ENCODE data around the gene FAM236A. TPM values are rescaled to one million over a fixed set of nuclear protein-coding genes. Genes with fewer than 3 reads are reported as not detected.
"Not testable (repeated sequence)": the region's sequence is repeated elsewhere in the genome, so short reads cannot be mapped to it uniquely, and the experiment has no call there.

Gene FAM236A
- total and polyA plus RNA-seq, 4 donors = not detected

- H3K4me1 ChIP-seq (ENCODE audit: control insufficient read depth in 4 of 4, insufficient read depth in 4 of 4, low read length in 3 of 4); DNase-seq (ENCODE audit: low spot score); H3K9ac ChIP-seq (ENCODE audit: low read depth in 1 of 2, low read length in 2 of 2); H3K9me3 ChIP-seq (ENCODE audit: control insufficient read depth in 4 of 4, low read length in 3 of 4); H3K27ac ChIP-seq (ENCODE audit: low read depth in 1 of 2, low read length in 2 of 2); H3K36me3 ChIP-seq (ENCODE audit: control insufficient read depth in 4 of 4, insufficient read depth in 3 of 4, low read depth in 1 of 4, low read length in 3 of 4); H3K27me3 ChIP-seq (ENCODE audit: control insufficient read depth in 4 of 4, insufficient read depth in 4 of 4, low read length in 3 of 4); H3K4me3 ChIP-seq (ENCODE audit: low read depth in 1 of 3, low read length in 3 of 3): not testable (repeated sequence)
- WGBS = no CpG with 5 or more reads among the region's 44 CpGs
These were observed 5.2 kb downstream of the FAM236A start for GRCh38 chrX:72943035-72943818.

- H3K27me3 ChIP-seq (ENCODE audit: control insufficient read depth in 4 of 4, insufficient read depth in 4 of 4, low read length in 3 of 4); H3K4me1 ChIP-seq (ENCODE audit: control insufficient read depth in 4 of 4, insufficient read depth in 4 of 4, low read length in 3 of 4); H3K4me3 ChIP-seq (ENCODE audit: low read depth in 1 of 3, low read length in 3 of 3); H3K9ac ChIP-seq (ENCODE audit: low read depth in 1 of 2, low read length in 2 of 2); H3K9me3 ChIP-seq (ENCODE audit: control insufficient read depth in 4 of 4, low read length in 3 of 4); H3K27ac ChIP-seq (ENCODE audit: low read depth in 1 of 2, low read length in 2 of 2); DNase-seq (ENCODE audit: low spot score); H3K36me3 ChIP-seq (ENCODE audit: control insufficient read depth in 4 of 4, insufficient read depth in 3 of 4, low read depth in 1 of 4, low read length in 3 of 4): not testable (repeated sequence)
- WGBS = no CpG with 5 or more reads among the region's 15 CpGs
These were observed 5.8 kb downstream of the FAM236A start, which contains the start of gene DMRTC1 for GRCh38 chrX:72943819-72944169. TSS of gene DMRTC1 (minus strand) at chrX:72943837. CDS start at chrX:72875694, 68,143 bp downstream.

GRCh38 chrX:72959971-72960370 is 22.0 kb downstream of the FAM236A start:
- H3K4me3 ChIP-seq (ENCODE audit: low read depth in 1 of 3, low read length in 3 of 3); H3K27ac ChIP-seq (ENCODE audit: low read depth in 1 of 2, low read length in 2 of 2); H3K27me3 ChIP-seq (ENCODE audit: control insufficient read depth in 4 of 4, insufficient read depth in 4 of 4, low read length in 3 of 4); H3K9ac ChIP-seq (ENCODE audit: low read depth in 1 of 2, low read length in 2 of 2); H3K4me1 ChIP-seq (ENCODE audit: control insufficient read depth in 4 of 4, insufficient read depth in 4 of 4, low read length in 3 of 4); H3K36me3 ChIP-seq (ENCODE audit: control insufficient read depth in 4 of 4, insufficient read depth in 3 of 4, low read depth in 1 of 4, low read length in 3 of 4); DNase-seq (ENCODE audit: low spot score); H3K9me3 ChIP-seq (ENCODE audit: control insufficient read depth in 4 of 4, low read length in 3 of 4): not testable (repeated sequence)
- no CpG with 5 or more reads among the region's 9 CpGs for WGBS

GRCh38 chrX:72971859-72972258 is 33.9 kb downstream of the FAM236A start:
- not testable (repeated sequence) for H3K27me3 ChIP-seq (ENCODE audit: control insufficient read depth in 4 of 4, insufficient read depth in 4 of 4, low read length in 3 of 4); H3K9me3 ChIP-seq (ENCODE audit: control insufficient read depth in 4 of 4, low read length in 3 of 4); H3K4me3 ChIP-seq (ENCODE audit: low read depth in 1 of 3, low read length in 3 of 3); H3K9ac ChIP-seq (ENCODE audit: low read depth in 1 of 2, low read length in 2 of 2); H3K4me1 ChIP-seq (ENCODE audit: control insufficient read depth in 4 of 4, insufficient read depth in 4 of 4, low read length in 3 of 4); DNase-seq (ENCODE audit: low spot score); H3K36me3 ChIP-seq (ENCODE audit: control insufficient read depth in 4 of 4, insufficient read depth in 3 of 4, low read depth in 1 of 4, low read length in 3 of 4); H3K27ac ChIP-seq (ENCODE audit: low read depth in 1 of 2, low read length in 2 of 2)
- WGBS = no CpG with 5 or more reads among the region's 5 CpGs

GRCh38 chrX:72974885-72975284 is 36.9 kb downstream of the FAM236A start:
- H3K9ac ChIP-seq (ENCODE audit: low read depth in 1 of 2, low read length in 2 of 2); H3K27ac ChIP-seq (ENCODE audit: low read depth in 1 of 2, low read length in 2 of 2); H3K4me1 ChIP-seq (ENCODE audit: control insufficient read depth in 4 of 4, insufficient read depth in 4 of 4, low read length in 3 of 4); H3K36me3 ChIP-seq (ENCODE audit: control insufficient read depth in 4 of 4, insufficient read depth in 3 of 4, low read depth in 1 of 4, low read length in 3 of 4); DNase-seq (ENCODE audit: low spot score); H3K27me3 ChIP-seq (ENCODE audit: control insufficient read depth in 4 of 4, insufficient read depth in 4 of 4, low read length in 3 of 4); H3K4me3 ChIP-seq (ENCODE audit: low read depth in 1 of 3, low read length in 3 of 3); H3K9me3 ChIP-seq (ENCODE audit: control insufficient read depth in 4 of 4, low read length in 3 of 4): not testable (repeated sequence)
- no CpG with 5 or more reads among the region's 7 CpGs for WGBS

GRCh38 chrX:72980894-72981469 is 43.0 kb downstream of the FAM236A start:
- 57% methylated on average over 5 of the region's 5 CpGs for WGBS
- not testable (repeated sequence) for DNase-seq (ENCODE audit: low spot score); H3K4me3 ChIP-seq (ENCODE audit: low read depth in 1 of 3, low read length in 3 of 3); H3K27me3 ChIP-seq (ENCODE audit: control insufficient read depth in 4 of 4, insufficient read depth in 4 of 4, low read length in 3 of 4); H3K4me1 ChIP-seq (ENCODE audit: control insufficient read depth in 4 of 4, insufficient read depth in 4 of 4, low read length in 3 of 4); H3K27ac ChIP-seq (ENCODE audit: low read depth in 1 of 2, low read length in 2 of 2); H3K9ac ChIP-seq (ENCODE audit: low read depth in 1 of 2, low read length in 2 of 2); H3K9me3 ChIP-seq (ENCODE audit: control insufficient read depth in 4 of 4, low read length in 3 of 4); H3K36me3 ChIP-seq (ENCODE audit: control insufficient read depth in 4 of 4, insufficient read depth in 3 of 4, low read depth in 1 of 4, low read length in 3 of 4)

Other genes with a start within 250 kb of the FAM236A start
- 1 to 10 TPM; 1.7 to 5.5 TPM for gene PHKA1, start 223.9 kb upstream of the FAM236A start, total RNA-seq
- gene PHKA1, start 223.9 kb upstream of the FAM236A start, polyA plus RNA-seq = 1 to 10 TPM in 1 of 2 donors, under 1 TPM in 1; 0.57 to 1.1 TPM
- under 1 TPM in 1 of 2 donors, not detected in 1; 0.19 TPM for gene DMRTC1B, start 161.3 kb upstream of the FAM236A start, total RNA-seq
- gene DMRTC1B, start 161.3 kb upstream of the FAM236A start, polyA plus RNA-seq = not detected
- gene FAM236B, start 155.5 kb upstream of the FAM236A start, total RNA-seq = not detected
- gene FAM236B, start 155.5 kb upstream of the FAM236A start, polyA plus RNA-seq = not detected
- not detected for gene FAM236D, start 130.0 kb upstream of the FAM236A start, total RNA-seq
- not detected for gene FAM236D, start 130.0 kb upstream of the FAM236A start, polyA plus RNA-seq
- gene FAM236C, start 25.6 kb upstream of the FAM236A start, total RNA-seq = not detected
- gene FAM236C, start 25.6 kb upstream of the FAM236A start, polyA plus RNA-seq = not detected
- gene DMRTC1, start 5.6 kb downstream of the FAM236A start, total RNA-seq = not detected
- gene DMRTC1, start 5.6 kb downstream of the FAM236A start, polyA plus RNA-seq = not detected
- gene PABPC1L2B, start 64.7 kb downstream of the FAM236A start, total RNA-seq = not detected
- not detected for gene PABPC1L2B, start 64.7 kb downstream of the FAM236A start, polyA plus RNA-seq
- not detected for gene PABPC1L2A, start 141.3 kb downstream of the FAM236A start, total RNA-seq
- gene PABPC1L2A, start 141.3 kb downstream of the FAM236A start, polyA plus RNA-seq = not detected